Lower lobe of right lung (tissue), 2 donors: ENCODE results near the gene COG6. TPM values are rescaled to one million over a fixed set of nuclear protein-coding genes. Genes with fewer than 3 reads are reported as not detected.

ENCODE experiments used
- ATAC-seq, 2 donors: fragments of 200-7000 bp; cut with Tn5 transposase; one replicate each; pipeline ENCODE4 v1.9.1; 2020 to 2022; ENCODE audit warnings: mild to moderate bottlenecking in 2 of 2, moderate library complexity in 2 of 2
- DNase-seq: peaks from one replicate; pipeline ENCODE4 v3.0.0-alpha.2; 2020
- H3K27ac ChIP-seq: fragments of 200-600 bp; one replicate; pipeline ENCODE4 v1.8.0; 2022
- H3K27me3 ChIP-seq: fragments of 200-600 bp; one replicate; pipeline ENCODE4 v1.8.0; 2022; ENCODE audit warnings: low read depth
- H3K36me3 ChIP-seq: fragments of 200-600 bp; one replicate; pipeline ENCODE4 v1.8.0; 2022; ENCODE audit warnings: mild to moderate bottlenecking
- H3K4me1 ChIP-seq: fragments of 200-600 bp; one replicate; pipeline ENCODE4 v1.8.0; 2022
- H3K4me3 ChIP-seq: fragments of 200-600 bp; one replicate; pipeline ENCODE4 v1.8.0; 2022; ENCODE audit warnings: mild to moderate bottlenecking
- H3K9me3 ChIP-seq: fragments of 200-600 bp; one replicate; pipeline ENCODE4 v1.8.0; 2022
- CTCF ChIP-seq: fragments of 200-600 bp; IDR thresholded peaks from one replicate; pipeline ENCODE4 v1.8.0; 2022; ENCODE audit warnings: antibody characterized with exemption, mild to moderate bottlenecking
- intact Hi-C: fragments of 100-400 bp; cut with DNase I; formaldehyde crosslinking; loops from one replicate; pipeline ENCODE4 v1.11.0; 2022
- microRNA-seq: library from miRNA; unstranded; fragments of <30 nt; microRNA quantifications from one replicate; pipeline ENCODE4 v1.2.0, GENCODE V29; 2020; ENCODE audit warnings: borderline number of aligned reads
- total RNA-seq: library from RNA; stranded (reverse); fragmentation: NEBNext Ultra II Directional; extraction: Animal tissue kit (Norgen Biotek cat#: 25700); gene quantifications from one replicate; pipeline ENCODE4 v1.2.1, GENCODE V29; 2021
- donor health status: DM: no; HTN: yes; CAD: no; lungs with severe emphysema.

Gene COG6
- total RNA-seq, 1 donor from 2014 or later: 28.6 TPM

GRCh38 chr13:39786091-39786490, 130.6 kb downstream of the COG6 start:
- DNase-seq (no peak), ATAC-seq (no peak)
- TF ChIP-seq CTCF: no peak

GRCh38 chr13:39787086-39787487, 131.6 kb downstream of the COG6 start:
- intact Hi-C loops: no loop called here
- Histone ChIP-seq H3K27ac (no peak overlapping the region), H3K9me3 (no peaks in the 10 kb centered on the region), H3K36me3 (no peaks in the 10 kb centered on the region), H3K4me1 (no peaks in the 10 kb centered on the region), H3K27me3 (no peaks in the 10 kb centered on the region), H3K4me3 (no peak overlapping the region)
- no peak for TF ChIP-seq CTCF
- no peak for ATAC-seq
- no peak for DNase-seq

More at GRCh38 chr13:39786091-39786490, 130.6 kb downstream of the COG6 start:
- Histone ChIP-seq H3K36me3 (no peaks in the 10 kb centered on the region), H3K4me1 (no peaks in the 10 kb centered on the region), H3K9me3 (no peaks in the 10 kb centered on the region), H3K27me3 (no peaks in the 10 kb centered on the region), H3K27ac (no peak overlapping the region), H3K4me3 (no peak overlapping the region)
- intact Hi-C loops: no loop called here

- Histone ChIP-seq H3K9me3 (no peaks in the 10 kb centered on the region), H3K27me3 (no peaks in the 10 kb centered on the region), H3K4me1 (no peaks in the 10 kb centered on the region), H3K36me3 (no peaks in the 10 kb centered on the region), H3K27ac (no peak overlapping the region), H3K4me3 (no peak overlapping the region)
- ATAC-seq: no peak
- DNase-seq: no peak
- intact Hi-C loops: no loop called here
- TF ChIP-seq CTCF: no peak
These were observed 132.6 kb downstream of the COG6 start for GRCh38 chr13:39788102-39788501.

GRCh38 chr13:39789451-39789850, 134.0 kb downstream of the COG6 start:
- no peak overlapping the region for H3K4me3 ChIP-seq

More at GRCh38 chr13:39789451-39789850, 134.0 kb downstream of the COG6 start:
- Histone ChIP-seq H3K27me3 (no peaks in the 10 kb centered on the region), H3K36me3 (no peaks in the 10 kb centered on the region), H3K4me1 (no peaks in the 10 kb centered on the region), H3K9me3 (no peaks in the 10 kb centered on the region), H3K27ac (no peak overlapping the region)
- no peak for ATAC-seq
- intact Hi-C loops: no loop called here
- no peak for TF ChIP-seq CTCF
- DNase-seq: no peak

Small RNA genes within 50 kb of the gene (microRNA-seq; reads per million reads assigned to microRNA genes)
- not detected for gene MIR4305

Other genes with a start within 250 kb of the COG6 start
- gene LHFPL6, start 52.5 kb upstream of the COG6 start, total RNA-seq: 68.7 TPM